ENCODE measurements around the gene TRIM62.
"Not testable (repeated sequence)": the region's sequence is repeated elsewhere in the genome, so short reads cannot be mapped to it uniquely, and the experiment has no call there.

Gene TRIM62

DNA sequence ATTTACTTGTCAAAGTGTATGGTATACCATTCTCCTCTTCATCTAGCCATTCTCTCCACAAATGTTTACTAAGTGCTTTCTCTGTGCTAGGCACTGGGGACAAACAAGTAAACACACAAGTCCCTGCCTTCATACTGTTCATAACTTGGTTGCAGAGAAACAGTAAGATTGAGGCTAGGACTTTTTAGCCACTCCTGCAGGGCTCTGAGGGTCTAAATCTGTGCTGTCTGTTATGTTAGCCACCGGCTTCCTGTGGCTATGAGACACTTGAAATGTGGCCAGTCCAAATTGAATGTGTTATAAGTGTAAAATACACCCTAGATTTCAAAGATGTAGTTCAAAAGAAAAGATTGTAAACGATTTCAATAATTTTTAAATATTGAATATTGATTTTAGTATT lies 50.7 kb downstream of the TRIM62 start:
- no peak for DNase-seq

DNA sequence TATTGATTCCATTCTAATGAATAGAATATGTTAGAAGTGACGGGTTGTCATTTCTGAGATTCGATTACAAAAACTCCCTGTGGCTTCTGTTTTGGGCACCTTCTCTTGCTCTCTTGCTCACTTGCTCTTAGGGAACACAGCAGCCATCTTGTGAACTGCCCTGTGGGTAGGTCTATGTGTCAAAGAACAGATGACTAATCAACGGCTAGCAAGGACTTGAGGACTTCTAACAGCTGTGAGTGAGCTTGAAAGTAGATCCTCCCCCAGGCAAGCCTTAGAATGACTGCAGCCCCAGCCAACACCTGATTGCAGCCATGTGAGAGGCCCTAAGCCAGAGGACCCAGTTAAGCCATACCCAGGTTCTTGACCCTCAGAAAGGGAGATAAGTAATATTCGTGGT lies 51.5 kb downstream of the TRIM62 start:
- no peak for DNase-seq

DNA sequence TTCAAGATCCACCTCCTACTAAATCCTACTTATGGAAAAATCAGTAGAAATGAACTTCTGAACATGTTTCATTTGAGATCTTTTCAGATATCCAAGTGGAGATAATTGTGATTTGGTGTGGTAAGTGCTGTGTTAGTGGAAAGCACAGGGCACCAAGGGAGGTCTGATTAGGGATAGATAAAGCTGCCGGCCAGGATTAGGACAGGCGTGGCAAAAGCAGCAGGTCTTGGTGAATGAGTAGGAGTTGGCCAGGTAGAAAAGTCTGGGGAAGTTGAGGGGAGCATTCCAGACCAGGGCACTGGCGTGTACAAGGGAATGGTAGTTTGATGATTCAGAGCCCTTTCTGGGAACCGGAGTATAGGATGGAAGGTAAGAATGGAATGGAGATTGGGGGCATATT lies 53.1 kb downstream of the TRIM62 start:
- no peak for DNase-seq

DNA sequence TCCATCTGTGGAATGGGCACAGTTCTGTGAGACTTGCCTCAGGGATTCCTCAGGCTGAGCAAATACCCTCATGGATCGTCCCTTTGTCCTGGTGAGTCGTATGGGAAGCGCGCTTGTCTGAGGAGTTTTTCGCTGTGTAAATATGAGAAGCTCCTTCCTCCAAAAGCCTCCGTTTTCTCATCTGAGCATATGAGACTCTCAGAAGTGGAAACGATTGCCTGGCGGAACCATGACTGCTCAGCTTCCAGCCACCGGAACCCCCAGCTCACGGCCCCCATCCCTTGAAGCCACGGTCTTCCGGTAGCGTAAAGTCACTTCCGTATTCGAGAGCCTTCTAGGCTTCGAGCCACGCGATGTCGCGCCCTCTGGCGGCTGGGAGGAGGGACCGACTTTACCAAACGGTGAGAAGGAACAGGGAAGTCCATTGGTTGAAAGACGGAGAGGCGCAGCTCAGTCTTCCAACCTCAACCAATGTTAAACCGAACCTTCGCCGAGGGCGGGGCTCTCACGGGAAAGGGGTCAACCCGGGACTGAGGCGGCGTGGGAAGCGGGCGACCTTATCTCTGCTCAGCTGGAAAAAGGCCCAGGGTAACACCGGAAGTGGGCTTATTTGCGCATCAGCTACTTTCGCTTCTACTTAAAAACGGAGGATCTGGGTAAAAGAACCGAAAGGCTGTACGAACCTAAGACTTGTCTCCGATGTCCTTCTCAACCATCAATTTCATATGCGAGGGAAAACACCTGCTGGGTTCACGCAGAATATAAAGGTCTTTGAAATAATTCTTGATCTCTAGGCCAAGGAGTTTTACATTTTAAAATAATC lies 54.6 kb downstream of the TRIM62 start:
- peak; percentile 74 to 99 for DNase-seq

DNA sequence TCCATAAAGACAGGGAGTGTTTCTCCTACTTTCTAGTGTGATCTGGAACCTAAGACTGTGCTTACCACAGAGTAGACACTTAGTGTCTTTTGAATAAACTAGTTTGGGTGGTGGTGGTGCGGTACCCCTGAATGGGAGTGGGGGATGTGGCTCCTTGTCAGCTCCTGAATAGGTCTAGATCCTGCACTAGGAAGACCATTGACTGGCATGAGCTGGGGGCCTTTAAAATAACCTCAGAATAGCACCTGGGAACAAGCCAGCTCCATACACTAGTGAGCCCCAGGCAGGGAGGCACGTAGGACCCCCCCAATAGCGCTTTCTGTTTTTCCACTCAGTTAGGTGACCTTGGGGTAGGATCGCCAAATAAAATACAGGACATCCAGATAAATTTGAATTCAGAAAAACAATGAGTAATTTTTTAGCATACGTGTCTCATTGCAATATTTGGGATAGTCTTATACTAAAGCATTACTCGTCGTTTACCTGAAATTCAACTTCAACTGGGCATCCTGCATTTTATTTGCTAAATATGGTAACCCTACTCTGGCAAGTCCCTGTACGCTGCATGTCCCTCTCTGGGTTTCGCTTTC lies 55.3 kb downstream of the TRIM62 start:
- no peak for DNase-seq

DNA sequence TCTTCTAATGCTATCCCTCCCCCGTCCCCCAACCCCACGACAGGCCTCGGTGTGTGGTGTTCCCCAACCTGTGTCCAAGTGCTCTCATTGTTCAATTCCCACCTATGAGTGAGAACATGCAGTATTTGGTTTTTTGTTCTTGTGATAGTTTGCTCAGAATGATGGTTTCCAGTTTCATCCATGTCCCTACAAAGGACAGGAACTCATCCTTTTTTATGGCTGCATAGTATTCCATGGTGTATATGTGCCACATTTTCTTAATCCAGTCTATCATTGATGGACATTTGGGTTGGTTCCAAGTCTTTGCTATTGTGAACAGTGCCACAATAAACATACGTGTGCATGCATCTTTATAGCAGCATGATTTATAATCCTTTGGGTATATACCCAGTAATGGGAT lies 57.2 kb downstream of the TRIM62 start:
- not testable (repeated sequence) for DNase-seq

DNA sequence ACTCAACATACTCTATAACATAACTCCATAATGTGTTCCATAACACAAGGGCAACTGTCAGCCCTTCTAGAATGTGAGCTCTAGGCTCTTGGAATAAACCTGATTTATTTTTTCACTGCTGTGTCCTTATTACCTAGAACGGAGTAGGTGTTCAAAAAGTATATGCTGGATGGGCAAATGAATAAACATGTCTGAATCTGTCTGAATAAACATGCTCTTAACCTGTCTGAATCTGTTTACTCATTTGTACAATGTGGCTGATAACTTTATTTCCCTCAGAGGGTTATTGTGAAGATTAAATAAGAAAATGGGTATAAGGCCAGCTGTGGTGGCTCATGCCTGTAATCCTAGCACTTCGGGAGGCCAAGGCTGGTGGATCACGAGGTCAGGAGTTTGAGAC lies 58.6 kb downstream of the TRIM62 start:
- no peak for DNase-seq

DNA sequence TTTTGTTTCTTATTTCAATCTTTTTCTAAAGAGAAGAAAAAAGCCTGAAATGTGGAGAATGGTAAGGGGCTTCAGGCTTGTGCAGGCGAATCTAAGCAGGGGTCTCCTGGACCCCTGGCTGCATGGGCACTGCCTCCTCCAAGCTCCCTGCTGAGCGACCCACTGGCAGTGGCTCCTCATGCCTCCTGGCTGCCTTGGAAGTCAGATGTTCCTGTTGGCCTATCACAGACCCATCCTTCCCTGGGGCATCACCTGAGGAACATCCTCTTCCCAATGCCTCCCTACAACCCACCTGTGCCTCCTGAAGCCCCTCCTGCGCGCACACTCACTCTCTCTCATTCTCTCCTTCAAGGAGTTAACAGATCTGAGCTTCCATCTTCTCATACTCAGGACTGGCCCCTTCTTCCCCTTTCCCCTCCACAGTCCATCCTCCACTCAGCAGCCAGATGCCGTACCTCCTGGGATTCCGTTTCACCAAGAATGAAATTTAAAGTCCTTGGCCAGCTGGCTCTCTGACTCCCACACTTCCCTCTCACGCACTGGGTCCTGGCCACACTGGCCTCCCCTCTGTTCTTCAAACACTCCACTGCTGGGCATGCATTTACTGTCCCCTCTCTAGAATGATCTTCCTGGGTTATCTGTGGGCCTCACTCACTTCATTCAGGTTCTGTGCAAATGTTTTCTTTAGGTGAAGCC lies 59.2 kb downstream of the TRIM62 start:
- DNase-seq, result no peak

DNA sequence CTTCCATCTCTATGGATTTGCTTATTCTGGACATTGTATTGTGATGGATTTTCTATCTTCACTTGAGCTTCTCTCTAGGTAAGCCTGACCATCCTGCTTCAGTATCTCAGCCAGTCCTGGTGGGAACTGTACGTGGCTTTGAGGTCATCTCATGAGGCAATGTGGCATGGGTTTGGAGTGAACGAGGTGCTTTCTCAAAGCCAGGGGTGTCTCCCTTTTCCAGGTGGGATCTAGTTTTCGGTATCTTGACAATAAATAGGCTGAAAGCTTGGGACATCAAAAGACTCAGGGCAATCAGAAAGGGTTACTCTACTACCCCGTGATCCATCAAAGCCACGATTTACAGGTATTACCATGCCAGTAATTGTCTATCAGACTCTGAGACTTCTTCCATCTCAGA lies 60.1 kb downstream of the TRIM62 start:
- DNase-seq, result no peak

DNA sequence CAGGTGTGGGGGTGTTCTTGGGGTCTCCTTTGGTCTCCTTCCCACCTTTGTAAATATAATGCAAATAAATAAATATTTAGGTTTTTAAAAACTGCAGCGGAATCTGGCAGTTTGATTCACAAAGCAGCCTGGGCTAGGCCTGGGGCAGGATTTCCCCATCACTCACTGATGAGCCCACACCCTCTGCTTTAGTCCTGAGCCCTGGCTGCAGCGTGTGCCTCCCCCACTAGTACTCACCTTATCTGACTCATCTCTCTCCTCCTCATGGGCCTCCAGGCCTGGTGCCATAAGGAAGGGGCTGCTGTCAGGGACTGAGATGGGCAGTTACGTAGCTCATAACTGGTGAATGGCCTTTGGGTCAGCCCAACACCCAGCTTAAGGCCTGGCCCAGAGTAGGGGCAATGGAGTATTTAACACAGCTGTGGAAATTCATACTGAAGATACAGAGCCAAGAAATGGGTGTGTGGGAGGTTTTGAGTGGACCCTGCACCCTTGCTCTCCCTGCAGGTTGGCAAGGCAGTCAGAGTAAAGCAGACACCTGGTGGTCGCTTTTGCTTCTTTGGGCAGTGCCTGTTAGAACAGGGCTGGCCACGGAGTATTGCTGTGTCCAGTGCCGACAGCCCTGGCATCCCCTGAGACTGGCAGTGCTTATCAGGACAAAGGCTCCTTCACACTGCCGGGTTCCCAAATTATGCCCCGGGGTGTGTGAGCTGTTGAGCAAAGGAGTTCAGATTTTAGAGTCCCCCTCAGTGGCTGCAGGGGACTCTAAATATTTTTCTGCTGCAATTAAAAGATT lies 61.2 kb downstream of the TRIM62 start:
- DNase-seq, result no peak

DNA sequence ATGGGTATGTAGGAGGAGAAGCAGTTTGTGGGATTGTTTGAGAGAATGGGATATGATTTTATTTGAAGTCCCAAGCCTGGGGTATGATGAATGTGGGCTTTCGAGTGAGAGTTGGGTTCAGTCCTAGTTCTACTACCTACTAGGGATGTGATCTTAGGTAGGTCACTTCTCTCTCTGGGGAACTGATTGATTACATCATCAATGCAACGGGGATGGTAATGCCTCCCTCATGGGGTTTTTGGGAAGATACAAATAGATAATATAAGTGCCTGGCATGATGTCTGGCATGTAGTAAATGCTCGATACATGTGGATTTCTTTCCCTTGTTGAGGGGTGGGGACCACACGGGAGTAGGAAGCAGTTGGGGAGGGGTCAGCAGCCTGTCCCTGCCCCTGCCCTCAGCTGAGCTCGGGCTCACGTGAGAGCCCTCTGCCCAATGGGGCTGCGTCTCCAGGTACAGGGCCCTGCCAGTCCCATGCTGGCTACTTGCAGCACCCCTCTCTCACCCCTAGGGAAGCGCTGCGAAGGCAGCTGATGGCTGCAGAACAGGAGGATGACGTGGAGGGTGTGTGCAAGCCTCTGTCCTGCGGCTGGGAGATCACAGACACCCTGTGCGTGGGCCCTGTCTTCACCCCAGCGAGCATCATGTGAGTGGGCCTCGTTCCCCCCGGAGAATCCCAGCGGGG lies 62.2 kb downstream of the TRIM62 start:
- no peak for DNase-seq

DNA sequence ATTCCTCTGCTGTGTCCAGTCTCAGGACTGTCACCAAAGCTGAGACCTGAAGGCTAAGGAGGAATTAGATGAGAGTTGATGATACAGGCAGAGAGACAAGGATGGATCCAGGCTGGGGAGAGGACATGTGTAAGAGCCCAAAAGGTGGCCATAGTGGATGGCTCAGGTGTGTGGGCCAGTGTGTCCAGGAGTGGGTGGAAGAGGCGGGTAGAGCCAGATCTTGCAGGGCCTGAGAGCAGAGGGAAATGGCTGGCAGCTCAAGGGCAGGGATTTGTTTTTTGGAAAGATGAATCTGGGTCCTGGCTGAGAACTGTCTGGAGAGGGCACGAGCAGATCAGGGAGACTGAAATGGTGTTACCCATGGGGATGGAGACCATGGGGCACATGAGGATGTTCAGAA lies 62.8 kb downstream of the TRIM62 start:
- DNase-seq, result no peak

DNA sequence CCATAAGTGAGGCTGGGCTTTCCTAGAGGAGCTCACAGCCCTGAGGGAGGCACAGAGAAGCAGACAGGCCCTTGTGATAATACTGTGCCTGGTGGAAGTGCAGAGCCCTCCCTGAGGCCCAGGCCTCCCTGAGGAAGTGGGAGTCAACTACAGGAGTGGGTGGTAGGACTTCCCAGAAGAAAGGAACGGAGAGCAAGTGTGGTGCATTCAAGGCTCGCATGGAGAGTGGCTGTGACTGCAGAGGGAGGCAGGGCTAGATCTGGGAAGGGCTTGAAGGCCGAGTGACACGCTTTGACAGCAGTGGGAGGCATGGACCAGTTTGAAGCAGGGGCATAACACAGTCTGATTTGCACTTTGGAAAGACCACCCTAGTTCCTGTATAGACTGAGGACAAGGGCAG lies 63.6 kb downstream of the TRIM62 start:
- DNase-seq, result no peak

DNA sequence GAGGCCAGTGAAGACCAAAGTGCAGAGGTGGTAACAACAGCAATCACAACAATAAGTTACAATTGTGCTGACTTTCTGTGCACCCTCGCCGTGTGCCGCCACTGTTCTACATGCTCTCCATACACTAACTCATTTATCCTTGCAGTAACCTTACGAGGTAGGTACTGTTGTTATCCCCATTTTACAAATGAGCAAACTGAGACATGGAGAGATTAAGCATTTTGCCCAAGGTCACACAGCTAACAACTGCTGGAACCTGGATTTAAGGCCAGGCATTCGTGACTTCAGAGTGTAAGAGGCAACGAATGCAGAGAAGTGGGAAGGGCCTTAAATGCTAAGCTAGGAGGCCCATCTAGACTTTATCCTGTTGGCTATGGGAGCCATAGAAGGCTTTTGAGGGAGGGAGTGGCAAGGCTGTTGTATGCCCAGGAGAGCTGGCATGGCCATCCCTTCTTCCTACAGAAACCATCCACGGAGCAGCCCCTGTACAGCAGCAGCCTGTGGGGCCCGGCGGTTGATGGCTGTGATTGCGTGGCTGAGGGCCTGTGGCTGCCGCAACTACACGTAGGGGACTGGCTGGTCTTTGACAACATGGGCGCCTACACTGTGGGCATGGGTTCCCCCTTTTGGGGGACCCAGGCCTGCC lies 64.3 kb downstream of the TRIM62 start:
- DNase-seq, result no peak

DNA sequence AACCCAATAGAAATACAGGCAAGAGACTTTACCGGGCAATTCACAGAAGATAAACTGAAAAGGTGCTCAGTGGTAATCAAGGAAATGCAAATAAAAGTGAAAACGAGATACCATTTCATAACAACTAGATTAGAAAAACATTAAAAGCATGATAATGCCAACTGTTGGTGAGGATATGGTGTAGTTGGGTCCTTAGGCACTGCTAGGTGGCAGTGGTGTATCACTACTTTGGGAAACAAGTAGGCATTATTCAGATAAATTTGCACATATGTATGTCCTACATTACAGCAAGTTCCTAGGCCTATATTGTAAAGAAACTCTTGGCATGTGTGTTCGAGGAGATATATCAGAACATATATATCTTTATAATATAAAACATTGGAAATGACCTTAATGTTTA lies 69.9 kb downstream of the TRIM62 start:
- DNase-seq, result no peak

DNA sequence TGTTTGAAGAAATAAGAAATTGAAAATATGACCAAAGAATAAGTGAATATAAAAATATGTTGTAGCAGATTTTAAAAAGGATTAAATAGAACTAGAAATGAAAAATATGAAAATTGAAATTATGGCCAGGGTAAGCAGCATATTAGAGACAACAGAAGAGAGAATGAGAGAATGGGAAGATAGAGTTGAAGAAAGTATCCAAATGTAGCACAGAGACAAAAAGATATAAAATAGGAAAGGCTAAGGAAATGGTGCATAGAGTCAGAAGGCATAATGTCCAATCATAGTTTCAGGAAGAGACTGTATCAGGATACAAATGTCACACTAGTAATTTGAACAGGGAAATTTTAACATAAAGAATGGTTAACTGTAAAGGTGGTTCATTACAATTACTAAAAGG lies 71.4 kb downstream of the TRIM62 start:
- DNase-seq, result no peak

DNA sequence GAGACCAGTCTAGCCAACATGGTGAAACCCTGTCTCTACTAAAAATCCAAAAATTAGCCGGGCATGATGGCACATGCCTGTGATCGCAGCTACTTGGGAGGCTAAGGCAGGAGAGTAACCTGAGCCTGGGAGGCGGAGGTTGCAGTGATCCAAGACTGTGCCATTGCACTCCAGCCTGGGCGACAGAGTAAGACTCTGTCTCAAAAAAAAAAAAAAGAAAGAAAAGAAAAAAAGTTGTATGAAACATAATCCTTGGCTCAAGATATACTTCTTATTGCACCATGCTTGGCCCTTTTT lies 81.8 kb downstream of the TRIM62 start:
- DNase-seq, result not testable (repeated sequence)

DNA sequence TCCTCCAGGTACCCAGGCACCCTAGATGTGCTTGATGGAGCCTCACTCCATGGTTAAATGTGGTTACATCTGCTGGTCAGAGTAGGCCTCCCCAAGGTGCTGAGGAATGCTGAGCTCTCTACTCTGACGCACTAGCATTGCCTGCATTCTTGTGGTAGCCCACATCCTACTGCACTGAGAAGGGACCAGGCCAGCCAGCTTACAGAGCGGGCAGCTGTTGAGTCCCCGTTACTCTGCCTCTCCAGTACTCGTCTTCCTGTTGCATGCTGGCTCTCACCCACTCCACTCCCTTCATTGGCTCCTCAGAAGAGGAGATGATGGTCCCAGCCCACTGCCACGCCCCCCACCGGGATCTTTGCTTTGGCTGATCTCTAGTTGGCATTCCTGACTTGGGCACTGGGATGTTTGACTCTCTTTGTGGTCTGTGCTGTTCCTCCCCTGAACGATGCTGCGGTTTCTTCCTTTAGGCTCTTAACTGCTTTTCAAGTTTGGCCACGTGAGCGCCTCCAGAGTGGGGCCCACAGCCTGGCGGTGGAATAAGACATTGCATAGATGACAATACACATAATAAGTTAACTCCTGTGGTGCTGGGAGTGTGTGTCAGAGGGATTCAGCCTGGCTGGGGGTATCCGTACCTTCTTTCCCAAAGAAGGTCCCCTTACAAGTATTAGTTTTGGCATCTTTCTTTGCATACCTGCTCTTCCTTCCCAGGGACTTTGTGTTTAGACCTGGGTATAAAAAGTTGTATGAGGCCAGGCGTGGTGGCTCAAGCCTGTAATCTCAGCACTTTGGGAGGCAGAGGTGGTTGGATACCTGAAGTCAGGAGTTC lies 82.3 kb downstream of the TRIM62 start:
- peak in 1 of 2 donors; percentile 65 for DNase-seq

DNA sequence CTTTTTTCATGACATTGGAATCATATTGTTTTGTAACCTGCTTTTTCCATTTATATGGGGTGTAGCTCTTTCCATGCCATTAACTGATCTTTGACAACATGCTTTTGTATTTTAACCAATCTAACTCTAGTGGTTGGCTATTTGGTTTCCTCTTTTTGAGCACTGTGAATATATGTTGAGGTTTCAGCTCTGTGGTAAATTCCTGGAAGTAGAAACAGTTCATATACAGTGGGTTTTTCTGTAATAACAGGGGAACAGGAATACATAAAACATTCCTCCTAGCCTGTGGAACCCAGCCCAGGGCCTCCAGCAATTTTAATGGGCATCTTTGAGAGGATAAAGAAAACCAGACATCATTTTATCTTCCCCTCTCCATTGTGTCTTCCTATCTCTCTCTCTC lies 83.5 kb downstream of the TRIM62 start:
- DNase-seq, result no peak

DNA sequence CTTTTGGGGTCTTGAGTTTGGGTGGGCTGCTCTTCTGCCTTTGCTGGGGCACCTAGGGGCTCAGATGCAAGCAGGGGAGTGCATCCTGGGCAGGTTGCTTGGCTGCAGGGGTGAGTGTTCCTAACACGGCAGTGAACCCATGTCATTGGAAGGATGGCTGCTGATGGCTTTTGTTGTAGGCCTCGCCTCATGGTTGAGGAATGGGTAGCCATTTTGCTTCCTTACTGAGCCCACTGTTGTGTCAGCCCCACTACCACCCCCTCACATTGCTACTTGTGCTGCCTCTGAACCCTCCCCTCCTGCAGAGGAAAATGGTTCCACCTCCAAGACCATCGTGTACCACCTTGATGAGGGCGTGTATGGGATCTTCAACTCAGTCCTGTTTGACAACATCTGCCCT lies 84.1 kb downstream of the TRIM62 start:
- DNase-seq, result no peak

DNA sequence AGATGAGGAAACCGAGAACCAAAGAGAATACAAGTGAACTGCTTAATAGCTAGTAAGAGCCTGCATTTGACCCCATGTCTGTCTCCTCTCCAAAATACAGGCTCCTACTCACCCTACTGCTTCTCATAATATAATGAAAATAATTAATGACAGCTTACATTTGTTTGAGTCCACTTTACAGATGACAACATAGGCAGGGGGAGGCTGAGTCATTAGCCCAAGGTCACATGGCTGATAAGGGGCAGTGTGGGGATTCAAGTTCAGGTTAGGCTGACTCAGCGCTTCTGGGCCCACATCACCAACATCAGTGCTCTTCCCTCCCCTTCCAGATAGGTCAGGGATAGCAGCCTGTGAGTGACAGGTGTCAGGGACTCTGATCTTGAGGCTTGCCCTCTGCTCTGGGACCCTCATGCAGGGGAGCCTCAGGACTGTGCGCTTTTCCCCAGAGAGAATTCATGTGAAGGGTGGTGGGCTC lies 84.7 kb downstream of the TRIM62 start:
- DNase-seq, result no peak

Data from bone marrow (tissue), 2 donors.